Suprapubic skin (tissue), 3 donors: ENCODE data around the gene IFI6.

Experiments
- POLR2A ChIP-seq, 2 donors: fragments of 450-650 bp; IDR thresholded peaks; one replicate each; pipeline ENCODE4 v1.6.1; 2017; ENCODE audit warnings: antibody characterized with exemption in 2 of 2, mild to moderate bottlenecking in 2 of 2, moderate library complexity in 2 of 2
- TF ChIP-seq, protein P1 (sequence below), 2 donors: fragments of 200-600 bp in 1 of 2; fragments of 450-650 bp in 1 of 2; sonication (generic) in 1 of 2; IDR thresholded peaks; one replicate each; pipeline ENCODE4 v1.5.1; 2016 to 2019; ENCODE audit warnings: antibody characterized with exemption in 2 of 2, mild to moderate bottlenecking in 1 of 2, moderate library complexity in 1 of 2

DNA sequence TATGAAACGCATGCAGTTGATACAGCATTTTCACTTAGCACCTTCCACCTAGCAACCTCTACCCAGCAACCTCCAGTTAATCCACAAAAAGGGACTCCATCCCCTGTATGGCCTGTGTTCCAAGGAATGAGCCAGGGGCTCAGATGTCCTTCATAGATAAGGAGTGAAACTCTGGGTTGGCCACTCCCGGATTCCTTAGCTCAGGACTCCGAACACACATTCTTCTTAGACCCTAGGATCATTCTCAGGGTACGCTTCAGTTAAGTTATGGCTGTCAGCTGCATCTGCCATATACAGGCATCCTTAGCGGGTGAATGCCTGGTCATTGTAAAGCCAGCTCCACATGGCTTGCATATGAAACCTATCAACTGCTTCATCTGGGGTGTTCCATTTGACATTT lies 15.9 kb upstream of the IFI6 start:
- TF ChIP-seq, protein P1, sequence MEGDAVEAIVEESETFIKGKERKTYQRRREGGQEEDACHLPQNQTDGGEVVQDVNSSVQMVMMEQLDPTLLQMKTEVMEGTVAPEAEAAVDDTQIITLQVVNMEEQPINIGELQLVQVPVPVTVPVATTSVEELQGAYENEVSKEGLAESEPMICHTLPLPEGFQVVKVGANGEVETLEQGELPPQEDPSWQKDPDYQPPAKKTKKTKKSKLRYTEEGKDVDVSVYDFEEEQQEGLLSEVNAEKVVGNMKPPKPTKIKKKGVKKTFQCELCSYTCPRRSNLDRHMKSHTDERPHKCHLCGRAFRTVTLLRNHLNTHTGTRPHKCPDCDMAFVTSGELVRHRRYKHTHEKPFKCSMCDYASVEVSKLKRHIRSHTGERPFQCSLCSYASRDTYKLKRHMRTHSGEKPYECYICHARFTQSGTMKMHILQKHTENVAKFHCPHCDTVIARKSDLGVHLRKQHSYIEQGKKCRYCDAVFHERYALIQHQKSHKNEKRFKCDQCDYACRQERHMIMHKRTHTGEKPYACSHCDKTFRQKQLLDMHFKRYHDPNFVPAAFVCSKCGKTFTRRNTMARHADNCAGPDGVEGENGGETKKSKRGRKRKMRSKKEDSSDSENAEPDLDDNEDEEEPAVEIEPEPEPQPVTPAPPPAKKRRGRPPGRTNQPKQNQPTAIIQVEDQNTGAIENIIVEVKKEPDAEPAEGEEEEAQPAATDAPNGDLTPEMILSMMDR (IDR thresholded peaks at IDR 0.05) = no peak
- TF ChIP-seq POLR2A (IDR thresholded peaks at IDR 0.05) = no peak
